A204.1 (cell line): Measurements from ENCODE around the gene DENND1A.
"Not testable (repeated sequence)": the region's sequence is repeated elsewhere in the genome, so short reads cannot be mapped to it uniquely, and the experiment has no call there.

Source experiments
- FAIRE-seq: peaks from 2 replicates; lab custom pipeline; 2012; peaks lifted over from hg19 to GRCh38; lab: Jason Lieb, UNC

Gene DENND1A

GRCh38 chr9:123453076-123453667 is 476.8 kb downstream of the DENND1A start:
- FAIRE-seq: no peak

- FAIRE-seq: no peak
Measured at GRCh38 chr9:123450996-123451395, 478.9 kb downstream of the DENND1A start.

GRCh38 chr9:123450098-123450770 is 479.7 kb downstream of the DENND1A start:
- no peak for FAIRE-seq

- FAIRE-seq: no peak
Measured at GRCh38 chr9:123447934-123448646, 481.8 kb downstream of the DENND1A start.

GRCh38 chr9:123445981-123446610 is 483.8 kb downstream of the DENND1A start:
- no peak for FAIRE-seq

GRCh38 chr9:123445116-123445515 is 484.8 kb downstream of the DENND1A start:
- no peak for FAIRE-seq

- no peak for FAIRE-seq
Measured at GRCh38 chr9:123441769-123442168, 488.2 kb downstream of the DENND1A start.

GRCh38 chr9:123440256-123440655 is 489.7 kb downstream of the DENND1A start:
- FAIRE-seq: no peak

GRCh38 chr9:123438821-123439220 is 491.1 kb downstream of the DENND1A start:
- FAIRE-seq: no peak

GRCh38 chr9:123438321-123438720 is 491.6 kb downstream of the DENND1A start:
- no peak for FAIRE-seq

- FAIRE-seq: no peak
Measured at GRCh38 chr9:123437201-123437600, 492.7 kb downstream of the DENND1A start.

- FAIRE-seq: no peak
Measured at GRCh38 chr9:123435471-123435870, 494.5 kb downstream of the DENND1A start.

- no peak for FAIRE-seq
Measured at GRCh38 chr9:123434619-123435240, 495.2 kb downstream of the DENND1A start.

- no peak for FAIRE-seq
Measured at GRCh38 chr9:123432331-123433236, 497.3 kb downstream of the DENND1A start.

GRCh38 chr9:123431581-123431980 is 498.3 kb downstream of the DENND1A start:
- FAIRE-seq: no peak

GRCh38 chr9:123428450-123428849 is 501.5 kb downstream of the DENND1A start:
- FAIRE-seq: not testable (repeated sequence)

GRCh38 chr9:123426406-123426805 is 503.5 kb downstream of the DENND1A start:
- no peak for FAIRE-seq

- FAIRE-seq: no peak
Measured at GRCh38 chr9:123425836-123426365, 504.0 kb downstream of the DENND1A start.

- no peak for FAIRE-seq
Measured at GRCh38 chr9:123425261-123425821, 504.6 kb downstream of the DENND1A start.

- FAIRE-seq: no peak
Measured at GRCh38 chr9:123424552-123425225, 505.2 kb downstream of the DENND1A start.
